GM21390 (cell line): ENCODE measurements around the gene SULT1B1.

ENCODE experiments used
- ATAC-seq: cut with Tn5 transposase; IDR thresholded peaks from one replicate; pipeline ENCODE4 v1.9.1; 2021; ENCODE audit not compliant: unreplicated experiment

Gene SULT1B1

DNA sequence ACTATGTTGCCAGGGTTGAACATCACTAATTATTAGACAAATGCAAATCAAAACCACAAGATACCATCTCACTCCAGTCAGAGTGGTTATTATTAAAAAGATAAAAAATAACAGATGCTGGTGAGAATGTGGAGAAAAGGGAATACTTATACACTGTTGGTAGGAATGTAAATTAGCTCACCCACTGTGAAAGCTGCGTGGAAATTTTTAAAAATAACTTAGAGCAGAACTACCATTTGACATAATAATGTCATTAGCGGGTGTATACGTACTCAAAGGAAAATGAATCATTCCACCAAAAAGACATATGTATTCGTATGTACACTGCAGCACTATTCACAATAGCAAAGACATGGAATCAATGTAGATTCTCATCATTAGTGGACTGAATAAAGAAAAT lies 58.7 kb downstream of the SULT1B1 start:
- no peak for ATAC-seq

DNA sequence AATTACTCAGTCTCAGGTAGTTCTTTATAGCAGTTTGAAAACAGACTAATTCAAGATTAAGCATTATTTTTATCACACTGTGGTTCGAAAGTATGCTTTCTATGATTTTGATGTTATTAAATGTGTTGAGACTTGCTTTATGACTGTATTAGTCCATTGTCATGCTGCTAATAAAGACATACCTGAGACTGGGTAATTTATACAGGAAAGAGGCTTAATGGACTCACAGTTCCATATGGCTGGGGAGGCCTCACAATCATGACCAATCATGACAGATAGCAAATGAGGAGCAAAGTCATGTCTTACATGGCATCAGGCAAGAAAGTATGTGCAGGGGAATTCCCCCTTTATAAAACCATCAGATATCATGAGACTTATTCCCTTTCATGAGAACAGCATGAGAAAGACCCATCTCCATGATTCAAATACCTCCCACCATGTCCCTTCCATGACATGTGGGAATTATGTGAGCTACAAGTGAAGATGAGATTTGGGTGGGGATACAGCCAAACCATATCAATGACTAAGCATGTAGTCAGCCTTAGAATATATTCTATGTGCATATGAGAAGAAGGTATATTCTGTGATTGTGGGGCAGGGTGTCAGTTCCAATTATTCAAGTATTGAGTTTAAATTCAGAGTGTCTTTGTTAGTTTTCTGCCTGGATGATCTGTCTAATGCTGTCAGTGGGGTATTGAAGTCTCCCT lies 62.7 kb downstream of the SULT1B1 start:
- no peak for ATAC-seq

DNA sequence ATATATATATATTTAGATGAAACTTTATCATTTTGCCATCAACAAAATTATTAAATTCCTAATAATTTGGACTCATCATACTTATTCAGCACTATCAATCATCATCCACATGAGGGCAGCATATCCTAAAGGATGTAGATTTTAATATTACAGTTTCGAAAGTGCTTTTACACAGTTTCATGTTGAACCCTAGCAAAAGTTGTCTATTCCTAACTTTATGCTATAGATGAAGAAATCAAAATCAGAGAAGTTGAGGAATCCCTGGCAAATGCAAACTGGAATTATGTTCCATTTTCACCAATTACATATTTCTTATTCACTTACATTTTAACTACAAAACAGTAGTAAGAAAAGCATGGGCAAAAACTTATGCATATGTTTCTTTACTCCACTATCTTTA lies 70.8 kb downstream of the SULT1B1 start:
- no peak for ATAC-seq

DNA sequence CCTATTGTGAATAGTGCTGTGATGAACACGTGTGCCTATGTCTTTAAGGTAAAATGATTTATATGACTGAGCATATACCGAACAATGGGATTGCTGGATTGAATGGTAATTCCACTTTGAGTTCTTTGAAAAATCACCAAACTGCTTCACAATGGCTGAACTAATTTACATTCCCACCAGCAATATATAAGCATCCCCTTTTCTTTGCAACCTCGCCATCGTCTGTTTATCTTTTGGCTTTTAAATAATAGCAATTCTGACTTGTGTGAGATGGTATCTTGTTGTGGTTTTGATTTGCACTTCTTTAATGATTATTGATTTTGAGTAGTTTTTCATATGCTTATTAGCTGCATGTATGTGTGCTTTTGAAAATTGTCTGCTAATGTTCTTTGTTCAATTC lies 75.6 kb downstream of the SULT1B1 start:
- ATAC-seq: no peak
